Duodenal mucosa (tissue), 2 donors: Measurements from ENCODE around the gene FFAR3.
"Not testable (repeated sequence)": the region's sequence is repeated elsewhere in the genome, so short reads cannot be mapped to it uniquely, and the experiment has no call there.

ENCODE experiments used
- H3K27ac ChIP-seq: one replicate; pipeline ENCODE4 v1.7.0; 2013; ENCODE audit warnings: low read depth, low read length
- H3K27me3 ChIP-seq, 2 donors: one replicate each; pipeline ENCODE4 v1.7.0; 2013; ENCODE audit warnings: low read length in 2 of 2, control low read depth in 1 of 2; ENCODE audit not compliant: insufficient read depth in 2 of 2, control insufficient read depth in 1 of 2
- H3K36me3 ChIP-seq, 2 donors: one replicate each; pipeline ENCODE4 v1.7.0; 2013; ENCODE audit warnings: low read length in 2 of 2, control low read depth in 1 of 2; ENCODE audit not compliant: insufficient read depth in 2 of 2, control insufficient read depth in 1 of 2
- H3K4me1 ChIP-seq, 2 donors: one replicate each; pipeline ENCODE4 v1.7.0; 2013; ENCODE audit warnings: low read length in 2 of 2, control low read depth in 1 of 2; ENCODE audit not compliant: insufficient read depth in 2 of 2, control insufficient read depth in 1 of 2
- H3K4me3 ChIP-seq, 2 donors: one replicate each; pipeline ENCODE4 v1.7.0; 2013; ENCODE audit warnings: low read length in 2 of 2, low read depth in 1 of 2
- H3K9ac ChIP-seq, 2 donors: one replicate each; pipeline ENCODE4 v1.7.0; 2013; ENCODE audit warnings: low read length in 2 of 2, low read depth in 1 of 2
- H3K9me3 ChIP-seq, 2 donors: one replicate each; pipeline ENCODE4 v1.7.0; 2013; ENCODE audit warnings: low read length in 2 of 2, control low read depth in 1 of 2; ENCODE audit not compliant: control insufficient read depth in 1 of 2

Gene FFAR3

DNA sequence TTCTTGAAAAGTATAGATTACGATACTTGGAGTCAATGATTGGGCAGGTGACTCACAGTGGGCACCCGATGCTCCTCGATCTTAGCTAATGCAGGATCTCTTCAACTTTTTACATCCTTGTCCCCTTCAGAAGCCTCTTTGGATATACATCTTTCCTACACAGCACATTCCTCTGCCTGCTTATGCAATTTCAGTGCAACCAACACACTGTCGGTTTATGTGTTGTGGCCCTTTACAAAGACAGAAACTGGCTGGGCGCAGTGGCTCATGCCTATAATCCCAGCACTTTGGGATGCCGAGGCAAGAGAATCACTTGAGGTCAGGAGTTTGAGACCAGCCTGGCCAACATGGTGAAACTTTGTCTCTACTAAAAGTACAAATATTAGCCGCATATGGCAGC lies 15.2 kb downstream of the FFAR3 start:
- Histone ChIP-seq H3K4me3 (no peak overlapping the region), H3K36me3 (no peaks in the 10 kb centered on the region), H3K27me3 (no peaks in the 10 kb centered on the region), H3K9ac (no peak overlapping the region), H3K9me3 (peaks cover 0 to 1% of the 10 kb centered on the region in 2 donors), H3K4me1 (peaks cover 0 to 5% of the 10 kb centered on the region in 2 donors), H3K27ac (no peak overlapping the region)

GRCh38 chr19:35374031-35374430 lies 15.8 kb downstream of the FFAR3 start:
- H3K27me3 ChIP-seq, H3K9ac ChIP-seq, H3K36me3 ChIP-seq, H3K27ac ChIP-seq, H3K4me1 ChIP-seq, H3K9me3 ChIP-seq, H3K4me3 ChIP-seq: not testable (repeated sequence)

- peaks cover 0 to 3% of the 10 kb centered on the region in 2 donors for H3K9me3 ChIP-seq
- no peak overlapping the region for H3K9ac ChIP-seq
- H3K4me3 ChIP-seq, result no peak overlapping the region
- no peaks in the 10 kb centered on the region for H3K36me3 ChIP-seq
- H3K4me1 ChIP-seq, result peaks cover 0 to 5% of the 10 kb centered on the region in 2 donors
- H3K27ac ChIP-seq, result no peak overlapping the region
- H3K27me3 ChIP-seq, result no peaks in the 10 kb centered on the region
These were observed 17.4 kb downstream of the FFAR3 start for GRCh38 chr19:35375505-35376307.

DNA sequence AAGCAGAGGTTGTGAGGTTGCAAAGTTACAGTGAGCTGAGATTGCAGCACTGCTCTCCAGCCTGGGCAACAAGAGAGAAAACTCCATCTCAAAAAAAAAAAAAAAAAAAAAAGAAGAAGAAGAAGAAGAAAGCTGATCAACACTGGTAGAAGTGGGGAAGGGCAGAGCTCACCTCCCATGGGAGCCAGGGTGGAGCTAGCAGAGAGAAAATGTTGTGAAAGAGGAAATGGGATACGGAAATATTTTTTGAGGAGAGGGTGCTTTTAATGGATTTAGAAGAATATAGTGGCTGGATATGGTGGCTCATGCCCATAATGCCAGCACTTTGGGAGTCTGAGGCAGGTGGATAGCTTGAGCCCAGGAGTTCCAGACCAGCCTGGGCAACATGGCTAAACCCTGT lies 19.4 kb downstream of the FFAR3 start:
- peaks cover 0 to 3% of the 10 kb centered on the region in 2 donors for H3K9me3 ChIP-seq

DNA sequence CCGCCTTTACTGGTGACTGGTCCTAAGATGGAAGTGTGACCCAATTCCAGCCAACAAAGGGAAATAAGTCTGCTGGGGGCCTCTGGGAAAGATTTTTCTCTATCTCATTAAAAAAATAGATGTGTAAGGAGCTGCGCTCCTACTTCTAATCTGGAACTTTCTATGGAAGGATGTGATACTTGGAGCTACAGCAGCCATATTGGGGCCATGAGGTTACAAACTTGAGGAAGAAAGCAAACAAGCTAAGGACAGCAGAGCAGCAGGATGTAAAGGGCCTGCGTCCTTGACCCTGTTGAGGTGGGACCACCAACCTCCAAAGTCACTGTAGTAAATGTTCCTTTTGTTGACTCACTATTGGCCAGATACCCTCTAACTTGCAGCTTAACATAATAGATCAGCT lies 20.1 kb downstream of the FFAR3 start:
- Histone ChIP-seq H3K4me1 (peaks cover 0 to 5% of the 10 kb centered on the region in 2 donors), H3K9ac (no peak overlapping the region), H3K9me3 (peaks cover 0 to 3% of the 10 kb centered on the region in 2 donors), H3K36me3 (no peaks in the 10 kb centered on the region), H3K27me3 (no peaks in the 10 kb centered on the region), H3K27ac (no peak overlapping the region), H3K4me3 (no peak overlapping the region)

More for the DNA sequence above, 19.4 kb downstream of the FFAR3 start:
- no peak overlapping the region for H3K9ac ChIP-seq
- H3K36me3 ChIP-seq, result no peaks in the 10 kb centered on the region
- no peak overlapping the region for H3K4me3 ChIP-seq
- H3K27me3 ChIP-seq, result no peaks in the 10 kb centered on the region
- no peak overlapping the region for H3K27ac ChIP-seq
- peaks cover 0 to 5% of the 10 kb centered on the region in 2 donors for H3K4me1 ChIP-seq

DNA sequence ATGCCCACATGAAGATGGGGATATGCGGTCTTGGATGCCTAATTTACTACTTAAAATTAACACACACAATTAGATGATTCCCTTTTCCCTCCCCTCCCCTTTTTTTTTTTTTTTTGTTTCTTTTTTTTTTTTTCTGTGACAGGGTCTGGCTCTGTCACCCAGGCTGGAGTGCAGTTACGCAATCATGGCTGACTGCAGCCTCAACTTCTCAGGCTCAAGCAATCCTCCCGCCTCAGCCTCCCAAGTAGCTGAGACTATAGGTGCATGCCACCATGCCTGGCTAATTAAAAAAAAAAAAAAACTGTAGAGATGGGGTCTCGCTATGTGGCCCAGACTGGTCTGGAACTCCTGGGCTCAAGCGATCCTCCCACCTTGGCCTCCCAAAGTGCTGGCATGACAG lies 21.3 kb downstream of the FFAR3 start:
- H3K9me3 ChIP-seq, H3K36me3 ChIP-seq, H3K27ac ChIP-seq, H3K4me3 ChIP-seq, H3K4me1 ChIP-seq, H3K27me3 ChIP-seq, H3K9ac ChIP-seq: not testable (repeated sequence)

GRCh38 chr19:35379992-35380391 lies 21.7 kb downstream of the FFAR3 start:
- H3K9me3 ChIP-seq, result peaks cover 0 to 3% of the 10 kb centered on the region in 2 donors
- H3K4me1 ChIP-seq, result peaks cover 0 to 3% of the 10 kb centered on the region in 2 donors
- no peak overlapping the region for H3K9ac ChIP-seq
- H3K27ac ChIP-seq, result no peak overlapping the region
- H3K4me3 ChIP-seq, result no peak overlapping the region
- no peaks in the 10 kb centered on the region for H3K27me3 ChIP-seq
- no peaks in the 10 kb centered on the region for H3K36me3 ChIP-seq

- Histone ChIP-seq H3K27me3 (no peaks in the 10 kb centered on the region), H3K4me1 (no peaks in the 10 kb centered on the region), H3K9me3 (peaks cover 3% of the 10 kb centered on the region in 2 donors), H3K27ac (no peak overlapping the region), H3K4me3 (no peak overlapping the region), H3K36me3 (no peaks in the 10 kb centered on the region), H3K9ac (no peak overlapping the region)
These were observed 22.3 kb downstream of the FFAR3 start for GRCh38 chr19:35380450-35381124.

DNA sequence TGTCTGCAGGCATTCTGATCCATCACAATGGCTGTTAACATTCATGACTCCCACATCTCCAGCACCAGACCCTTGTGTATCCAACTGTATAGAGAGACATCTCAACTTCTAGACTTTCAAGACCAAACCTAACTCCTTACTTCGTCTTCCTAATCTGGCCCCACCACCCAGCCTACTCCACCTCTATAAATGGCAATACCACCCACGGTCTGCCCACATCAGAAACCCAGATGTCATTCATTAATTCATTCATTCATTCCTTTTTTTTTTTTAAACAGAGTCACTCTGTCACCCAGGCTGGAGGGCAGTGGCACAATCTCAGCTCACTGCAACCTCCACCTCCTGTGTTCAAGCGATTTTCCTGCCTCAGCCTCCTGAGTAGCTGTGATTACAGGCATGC lies 23.1 kb downstream of the FFAR3 start:
- peaks cover 3% of the 10 kb centered on the region in 2 donors for H3K9me3 ChIP-seq
- no peak overlapping the region for H3K9ac ChIP-seq
- H3K36me3 ChIP-seq, result no peaks in the 10 kb centered on the region
- no peak overlapping the region for H3K4me3 ChIP-seq
- no peaks in the 10 kb centered on the region for H3K4me1 ChIP-seq
- no peak overlapping the region for H3K27ac ChIP-seq
- no peaks in the 10 kb centered on the region for H3K27me3 ChIP-seq

DNA sequence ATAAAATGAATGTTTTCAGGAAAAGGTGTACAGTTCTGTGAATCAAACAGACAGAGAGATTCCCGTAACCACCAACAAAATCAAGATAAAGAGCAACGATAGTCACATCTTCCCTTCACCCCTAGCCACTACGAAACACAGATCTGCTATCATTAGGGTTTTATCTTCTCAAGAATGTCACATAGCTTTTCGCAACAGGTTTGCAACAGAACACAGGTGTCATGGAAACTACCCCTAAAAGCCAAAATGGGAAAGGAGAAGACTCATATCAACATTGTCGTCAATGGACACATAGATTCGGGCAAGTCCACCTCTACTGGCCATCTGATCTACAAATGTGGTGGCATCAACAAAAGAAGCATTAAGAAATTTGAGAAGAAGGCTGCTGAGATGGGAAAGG lies 23.7 kb downstream of the FFAR3 start:
- peaks cover 3% of the 10 kb centered on the region in 2 donors for H3K9me3 ChIP-seq
- H3K4me3 ChIP-seq, result no peak overlapping the region
- H3K27ac ChIP-seq, result no peak overlapping the region
- H3K27me3 ChIP-seq, result no peaks in the 10 kb centered on the region
- H3K36me3 ChIP-seq, result no peaks in the 10 kb centered on the region
- no peak overlapping the region for H3K9ac ChIP-seq
- H3K4me1 ChIP-seq, result no peaks in the 10 kb centered on the region
